ENCODE results near the gene RIMS4.

GRCh38 chr20:44807051-44807683, 3.2 kb downstream of the RIMS4 start:
- TF ChIP-seq GATA2 (IDR thresholded peaks at IDR 0.05; ENCODE audit: low read depth, low read length): no peak
- TF ChIP-seq GATA3 (IDR thresholded peaks at IDR 0.05; ENCODE audit: low read depth, low read length): no peak

Data from SH-SY5Y (cell line).